GM19452 (cell line): ENCODE measurements around the gene DKKL1.
A peak's percentile ranks its signal among the peaks of the same experiment; 100 is the strongest.
"Not testable (repeated sequence)": the region's sequence is repeated elsewhere in the genome, so short reads cannot be mapped to it uniquely, and the experiment has no call there.

Source experiments
- ATAC-seq: cut with Tn5 transposase; IDR thresholded peaks from one replicate; pipeline ENCODE4 v1.9.1; 2021; ENCODE audit not compliant: unreplicated experiment

The DKKL1 gene

DNA sequence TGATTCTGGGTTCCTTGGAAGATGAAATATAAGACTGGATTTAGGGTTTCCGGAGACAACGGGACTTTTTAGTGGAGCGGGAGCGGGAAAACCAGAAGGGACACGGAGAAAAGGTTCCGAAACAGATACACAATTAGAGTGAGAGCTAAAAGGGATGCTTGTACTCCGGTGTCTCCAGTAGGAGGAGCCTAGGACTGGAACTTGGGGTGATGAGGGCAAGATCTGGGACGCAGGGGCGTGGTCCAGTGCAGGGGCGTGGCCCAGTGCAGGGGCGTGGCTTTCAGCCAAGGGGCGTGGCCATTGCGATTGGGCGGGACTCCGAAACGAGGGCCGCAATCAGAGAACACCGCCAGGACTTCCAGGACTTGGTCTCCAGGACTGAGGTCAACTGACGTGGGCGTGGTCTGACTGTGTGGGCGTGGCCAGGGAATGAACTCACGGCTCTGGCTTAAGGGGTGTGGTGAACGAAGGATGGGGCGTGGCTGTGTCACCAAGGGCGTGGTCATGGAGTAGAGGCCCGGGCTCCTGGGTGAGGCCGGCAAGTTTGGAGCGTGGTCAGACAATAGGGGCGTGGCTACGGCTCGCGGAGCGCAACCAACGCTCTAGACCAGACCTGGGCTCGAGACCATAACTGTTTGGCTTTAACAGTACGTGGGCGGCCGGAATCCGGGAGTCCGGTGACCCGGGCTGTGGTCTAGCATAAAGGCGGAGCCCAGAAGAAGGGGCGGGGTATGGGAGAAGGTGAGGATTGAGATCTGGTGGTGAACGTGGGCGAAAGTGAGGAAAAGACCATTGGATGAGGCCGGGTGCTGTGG is at the start of gene DKKL1:
TSS of gene DKKL1 (plus strand) at position 610 of the 815 bp plus-strand sequence. CDS start at position 732, 122 bp downstream.
- no peak for ATAC-seq

DNA sequence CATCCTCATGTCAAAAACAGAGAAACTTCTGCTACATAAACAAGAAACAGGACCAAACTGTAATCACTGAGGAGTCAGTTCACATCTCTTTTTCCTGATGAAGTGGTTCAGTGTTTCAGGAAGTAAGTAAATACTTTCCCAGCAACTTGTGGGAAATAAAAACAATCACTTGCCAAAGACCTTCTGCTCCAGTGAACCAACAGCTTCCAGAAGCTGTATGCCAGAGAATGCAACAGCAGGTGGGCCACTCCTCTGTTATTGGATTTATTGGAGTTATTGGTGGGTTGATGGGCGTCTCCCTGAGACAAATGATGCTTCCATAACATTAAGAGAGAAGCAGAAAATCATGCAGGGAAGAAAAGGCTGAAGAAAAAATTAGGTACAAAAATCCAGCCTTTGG is 48.6 kb upstream of the DKKL1 start:
- no peak for ATAC-seq

DNA sequence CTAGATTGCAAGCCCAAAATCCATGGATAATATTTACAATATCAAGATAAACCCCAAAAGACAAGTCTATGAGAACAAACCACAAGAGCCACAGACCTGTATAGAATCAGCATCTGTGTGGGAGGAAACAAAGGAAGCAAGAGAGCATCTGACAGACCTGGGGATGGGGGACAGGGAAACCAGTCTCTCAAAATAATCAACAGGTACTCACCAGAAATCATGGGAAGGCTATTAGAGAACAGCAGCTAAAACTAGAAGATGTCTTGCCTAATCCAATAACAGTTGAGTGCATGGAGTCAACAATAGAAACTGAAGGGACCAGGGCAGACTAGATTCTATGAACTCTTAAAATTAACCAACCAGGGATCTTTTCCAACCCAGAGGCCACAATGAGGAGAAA is 47.4 kb upstream of the DKKL1 start:
- ATAC-seq, result no peak

DNA sequence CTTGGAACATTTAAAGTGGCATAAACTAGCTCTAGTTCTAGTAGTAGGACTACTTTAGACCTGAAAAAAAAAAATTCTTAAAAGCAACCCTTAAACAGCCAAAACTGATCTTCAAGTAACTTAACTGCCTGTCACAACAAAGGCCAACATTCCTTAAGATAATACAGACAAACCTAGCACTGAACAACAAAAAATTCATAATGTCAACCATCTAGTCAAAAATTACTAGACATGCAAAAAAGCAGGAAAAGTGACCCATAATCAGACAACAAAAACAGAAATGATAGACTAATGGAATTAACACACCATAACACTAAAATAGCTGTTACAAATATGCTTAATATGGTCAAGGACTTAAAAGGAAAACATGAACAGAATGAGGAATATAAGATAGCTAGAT is 45.4 kb upstream of the DKKL1 start:
- no peak for ATAC-seq

DNA sequence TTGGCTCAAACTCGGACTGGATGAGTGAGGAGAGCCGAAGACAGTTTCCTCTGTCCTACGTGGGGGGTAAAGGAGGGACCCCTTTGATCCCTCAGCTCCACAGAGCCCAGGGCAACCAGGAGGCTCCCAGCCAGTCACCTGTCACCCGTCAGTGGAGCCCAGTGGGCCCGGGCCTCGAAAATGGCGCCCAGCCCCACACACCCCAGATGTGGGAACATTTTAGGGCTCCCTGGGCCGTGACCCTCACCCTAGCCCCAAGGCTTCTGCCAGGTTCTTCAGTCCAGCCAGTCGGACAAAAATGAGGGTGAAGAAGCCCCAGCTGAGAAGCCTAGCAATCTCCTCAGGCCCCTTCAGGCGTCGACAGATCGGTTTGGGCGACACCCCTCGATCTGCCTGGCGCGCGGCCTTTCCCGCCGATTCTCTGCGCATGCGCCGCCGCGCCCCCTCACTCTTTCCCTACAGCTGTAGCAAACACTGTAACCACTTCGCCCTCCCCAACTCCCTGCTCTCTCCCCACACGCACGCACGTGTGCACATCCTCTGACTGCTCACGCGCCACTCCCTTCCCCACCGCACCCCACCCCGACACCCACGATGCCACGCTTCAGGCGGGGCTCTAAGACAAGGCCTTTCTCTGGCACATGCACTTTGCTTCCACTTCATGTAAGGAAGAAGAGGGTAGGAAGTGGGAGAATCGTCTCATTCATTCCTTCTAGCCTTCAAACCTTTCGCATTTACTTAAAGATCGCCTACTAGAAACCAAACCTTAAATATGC is 38.7 kb upstream of the DKKL1 start, which contains the start of gene SLC6A16:
TSS of gene SLC6A16 (minus strand) at position 391 of the 776 bp plus-strand sequence. CDS start 13,844 bp downstream, outside the sequence.
- no peak for ATAC-seq

DNA sequence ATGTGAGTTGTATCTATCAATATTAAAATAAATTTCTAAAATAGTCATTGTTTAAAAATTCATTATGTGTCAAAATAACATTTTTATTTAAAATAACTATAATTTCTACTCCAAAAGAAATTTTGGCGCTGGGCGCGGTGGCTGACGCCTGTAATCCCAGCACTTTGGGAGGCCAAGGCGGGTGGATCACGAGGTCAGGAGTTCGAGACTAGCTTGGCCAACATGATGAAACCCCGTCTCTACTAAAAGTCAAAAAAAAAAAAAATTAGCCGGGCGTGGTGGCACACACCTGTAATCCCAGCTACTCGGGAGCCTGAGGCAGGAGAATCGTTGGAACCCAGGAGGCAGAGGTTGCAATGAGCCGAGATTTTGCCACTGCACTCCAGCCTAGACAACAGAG is 37.9 kb upstream of the DKKL1 start:
- not testable (repeated sequence) for ATAC-seq

DNA sequence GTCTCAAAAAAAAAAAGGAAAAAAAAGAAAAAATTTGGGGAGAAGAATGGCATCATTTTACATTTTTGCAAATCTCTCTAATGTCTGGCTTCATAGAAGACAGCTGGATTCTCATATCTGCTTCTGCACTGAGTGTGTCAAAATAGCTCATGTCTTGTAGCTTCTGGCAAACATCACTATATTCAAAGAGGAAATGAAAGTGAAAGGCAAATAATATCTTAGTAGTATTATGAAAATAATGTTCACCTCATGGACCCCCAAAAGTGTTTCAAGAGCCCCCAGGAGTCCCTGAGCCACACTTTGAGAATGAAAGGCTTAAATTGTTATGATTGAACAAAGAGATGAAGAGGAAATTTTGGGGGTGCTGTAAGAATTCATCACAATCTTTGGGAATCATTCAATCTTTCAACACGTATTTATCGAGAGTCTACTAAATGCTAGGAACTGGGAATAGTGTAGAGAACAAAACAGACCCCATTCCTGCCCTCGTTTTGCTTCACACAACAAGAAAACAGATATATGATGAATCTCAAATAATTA is 37.4 kb upstream of the DKKL1 start:
- ATAC-seq, result no peak

DNA sequence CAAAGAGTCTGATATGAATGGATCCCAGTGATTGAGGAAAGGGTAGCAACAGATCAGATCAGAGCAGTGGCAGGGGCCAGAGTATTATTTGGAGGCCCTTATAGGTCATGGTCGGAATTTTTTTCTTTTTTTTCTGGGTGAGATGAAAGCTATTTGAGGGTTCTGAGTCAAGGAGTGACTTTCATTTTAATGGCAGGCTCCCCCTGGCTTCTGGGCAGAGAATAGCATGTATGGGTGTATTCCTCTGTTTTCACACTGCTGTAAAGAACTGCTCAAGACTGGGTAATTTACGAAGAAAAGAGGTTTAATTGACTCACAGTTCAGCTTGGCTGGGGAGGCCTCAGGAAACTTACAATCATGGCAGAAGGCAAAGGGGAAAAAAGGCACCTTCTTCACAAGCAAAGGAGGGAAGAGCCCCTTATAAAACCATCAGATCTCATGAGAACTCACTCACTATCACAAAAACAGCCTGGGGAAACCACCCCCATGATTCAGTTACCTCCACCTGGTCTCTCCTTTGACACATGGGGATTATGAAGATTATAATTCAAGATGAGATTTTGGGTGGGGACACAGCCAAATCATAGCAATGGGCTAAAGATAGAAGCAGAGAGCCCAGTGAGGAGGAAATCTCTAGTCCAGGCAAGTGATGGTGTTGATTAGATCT is 35.7 kb upstream of the DKKL1 start:
- no peak for ATAC-seq

DNA sequence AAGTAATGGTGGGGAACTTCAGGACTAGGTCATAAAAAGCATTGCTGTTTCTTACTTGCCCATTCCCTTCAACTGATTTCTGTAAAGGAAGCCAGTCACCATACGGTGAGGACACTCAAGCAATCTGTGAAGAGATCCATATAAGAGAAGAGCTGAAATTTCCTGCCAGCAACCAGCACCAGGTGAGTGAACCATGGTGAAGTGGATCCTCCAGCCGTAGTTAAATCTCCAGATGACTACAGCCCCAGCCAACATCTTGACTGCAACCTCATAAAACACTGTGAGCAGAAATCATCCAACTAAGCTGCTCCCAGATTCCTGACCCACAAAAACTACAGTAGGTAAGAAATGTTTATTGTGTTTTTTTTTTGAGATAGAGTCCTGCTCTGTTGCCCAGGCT is 34.9 kb upstream of the DKKL1 start:
- ATAC-seq, result no peak

DNA sequence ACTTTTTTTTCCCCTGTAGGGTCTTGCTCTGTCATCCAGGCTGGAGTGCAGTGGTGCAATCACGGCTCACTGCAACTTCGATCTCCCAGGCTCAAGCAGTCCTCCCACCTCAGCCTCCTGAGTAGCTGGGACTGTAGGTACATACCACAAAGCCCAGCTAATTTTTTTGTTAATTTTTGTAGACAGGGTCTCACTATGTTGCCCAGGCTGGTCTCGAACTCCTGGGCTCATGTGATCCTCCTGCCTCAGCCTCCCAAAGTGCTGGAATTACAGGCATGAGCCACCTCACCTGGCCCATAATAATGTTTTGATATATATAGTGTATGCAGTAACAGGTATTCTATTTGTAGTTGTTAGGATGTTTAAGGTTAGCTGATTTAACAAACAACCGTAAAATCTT is 32.5 kb upstream of the DKKL1 start:
- not testable (repeated sequence) for ATAC-seq

DNA sequence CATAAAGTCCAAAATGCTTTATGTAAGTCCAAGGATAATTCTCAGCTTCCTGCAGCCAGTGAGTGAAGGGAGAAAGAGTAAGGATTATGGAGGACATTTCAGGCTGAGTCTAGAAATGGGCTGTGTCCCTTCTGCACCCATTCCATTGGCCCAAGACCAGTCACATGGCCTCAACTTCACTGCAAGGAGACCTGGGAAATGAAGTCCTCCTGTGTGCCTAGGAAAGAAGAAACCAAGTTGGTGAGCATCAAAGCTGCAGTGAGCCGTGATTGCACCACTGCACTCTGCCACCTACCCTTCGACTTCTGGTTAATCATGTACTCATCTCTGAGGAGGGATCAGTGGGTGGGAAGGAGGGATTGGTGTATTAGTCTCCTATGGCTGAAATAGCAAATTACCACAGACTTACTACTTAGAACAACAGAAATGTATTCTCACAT is 32.0 kb upstream of the DKKL1 start:
- ATAC-seq, result peak; percentile 42

DNA sequence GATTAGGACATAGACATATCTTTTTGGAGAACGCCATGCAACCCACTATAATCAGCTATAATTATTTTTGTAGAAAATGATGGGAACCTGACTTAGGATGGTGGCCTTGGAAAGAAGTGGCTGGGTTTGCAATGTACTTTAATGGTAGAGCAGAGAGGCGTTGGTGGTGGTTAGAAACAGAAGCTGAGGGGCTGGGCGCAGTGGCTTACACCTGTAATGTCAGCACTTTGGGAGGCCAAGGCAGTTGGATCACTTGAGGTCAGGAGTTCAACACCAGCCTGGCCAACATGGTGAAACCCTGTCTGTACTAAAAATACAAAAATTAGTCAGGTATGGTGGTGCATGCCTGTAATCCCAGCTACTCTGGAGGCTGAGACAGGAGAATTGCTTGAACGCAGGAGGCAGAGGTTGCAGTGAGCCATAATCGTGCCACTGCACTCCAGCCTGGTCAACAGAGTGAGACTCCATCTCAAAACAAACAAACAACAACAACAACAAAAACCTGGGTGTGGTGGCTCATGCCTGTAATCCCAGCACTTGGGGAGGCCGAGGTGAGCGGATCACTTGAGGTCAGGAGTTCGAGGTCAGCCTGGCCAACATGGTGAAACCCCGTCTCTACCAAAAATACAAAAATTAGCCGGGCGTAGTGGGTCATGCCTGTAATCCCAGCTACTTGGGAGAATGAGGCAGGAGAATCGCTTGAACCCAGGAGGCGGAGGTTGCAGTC is 30.8 kb upstream of the DKKL1 start:
- not testable (repeated sequence) for ATAC-seq

DNA sequence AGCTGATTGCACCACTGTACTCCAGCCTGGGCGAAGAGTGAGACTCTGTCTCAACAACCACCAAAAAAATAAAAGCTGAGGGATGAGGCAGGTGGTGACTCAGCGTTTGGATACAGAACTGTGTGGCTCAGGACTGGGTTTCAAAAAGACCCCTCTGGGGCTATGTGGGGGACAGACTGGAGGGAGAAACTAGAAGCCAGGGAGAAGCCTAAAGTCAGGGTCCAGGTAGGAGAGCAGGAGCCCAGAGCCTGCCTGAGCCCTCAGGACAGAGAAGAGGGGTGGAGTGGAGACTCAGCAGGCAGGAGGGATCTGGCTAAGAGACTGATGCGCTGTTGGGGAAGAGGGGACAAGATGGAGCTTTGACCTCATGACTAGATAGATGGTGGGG is 30.3 kb upstream of the DKKL1 start:
- ATAC-seq, result no peak

DNA sequence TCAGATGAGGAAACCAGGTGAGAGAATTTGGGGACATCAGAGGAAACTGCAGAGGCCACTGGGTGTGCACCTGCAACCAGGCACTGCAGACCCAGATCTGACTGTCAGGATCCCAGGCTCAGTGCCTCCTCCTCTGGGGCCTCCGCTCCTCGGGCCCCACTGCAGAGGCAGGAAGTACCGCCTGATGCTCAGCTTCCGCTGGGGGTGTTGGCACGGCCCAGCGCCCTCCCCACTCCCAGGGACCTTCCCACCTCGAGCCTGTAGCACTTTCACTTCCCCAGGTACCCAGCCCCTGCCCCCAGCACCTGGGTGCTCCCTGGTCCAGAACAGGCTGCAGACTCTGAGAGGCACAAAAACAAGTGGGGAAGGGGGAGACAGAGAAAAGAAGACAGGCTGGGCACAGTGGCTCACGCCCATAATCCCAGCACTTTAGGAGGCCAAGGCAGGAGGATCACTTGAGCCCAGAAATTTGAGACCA is 29.8 kb upstream of the DKKL1 start:
- ATAC-seq, result peak; percentile 45

DNA sequence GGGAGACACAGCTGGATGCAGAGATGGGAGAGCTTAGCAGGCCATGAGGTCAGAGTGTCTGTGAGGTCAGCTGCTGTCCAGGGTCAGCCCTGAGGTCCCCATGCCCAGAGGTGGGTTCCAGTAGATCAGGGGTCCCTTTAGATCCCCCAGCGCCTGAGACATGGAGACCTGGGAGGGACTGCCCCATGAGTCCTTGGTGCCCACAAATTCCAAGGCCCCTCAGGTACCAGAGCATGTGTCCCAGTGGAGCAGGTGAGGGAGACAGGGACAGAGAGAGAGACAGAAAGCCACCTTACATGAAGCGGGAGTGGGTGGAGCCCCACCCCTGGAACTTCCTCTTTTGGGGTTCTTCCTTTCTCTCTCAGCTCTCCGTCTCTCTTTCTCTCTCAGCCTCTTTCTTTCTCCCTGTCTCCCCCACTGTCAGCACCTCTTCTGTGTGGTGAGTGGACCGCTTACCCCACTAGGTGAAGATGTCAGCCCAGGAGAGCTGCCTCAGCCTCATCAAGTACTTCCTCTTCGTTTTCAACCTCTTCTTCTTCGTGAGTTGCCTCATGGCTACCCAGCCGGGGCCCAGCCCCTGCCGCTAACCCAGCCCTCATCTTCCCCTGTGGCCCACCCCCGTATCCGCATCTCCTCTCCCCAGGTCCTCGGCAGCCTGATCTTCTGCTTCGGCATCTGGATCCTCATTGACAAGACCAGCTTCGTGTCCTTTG is 28.4 kb upstream of the DKKL1 start, which contains the start of gene CD37:
TSS of gene CD37 (plus strand) at position 336 of the 713 bp plus-strand sequence. CDS start at position 471, 135 bp downstream.
- no peak for ATAC-seq

DNA sequence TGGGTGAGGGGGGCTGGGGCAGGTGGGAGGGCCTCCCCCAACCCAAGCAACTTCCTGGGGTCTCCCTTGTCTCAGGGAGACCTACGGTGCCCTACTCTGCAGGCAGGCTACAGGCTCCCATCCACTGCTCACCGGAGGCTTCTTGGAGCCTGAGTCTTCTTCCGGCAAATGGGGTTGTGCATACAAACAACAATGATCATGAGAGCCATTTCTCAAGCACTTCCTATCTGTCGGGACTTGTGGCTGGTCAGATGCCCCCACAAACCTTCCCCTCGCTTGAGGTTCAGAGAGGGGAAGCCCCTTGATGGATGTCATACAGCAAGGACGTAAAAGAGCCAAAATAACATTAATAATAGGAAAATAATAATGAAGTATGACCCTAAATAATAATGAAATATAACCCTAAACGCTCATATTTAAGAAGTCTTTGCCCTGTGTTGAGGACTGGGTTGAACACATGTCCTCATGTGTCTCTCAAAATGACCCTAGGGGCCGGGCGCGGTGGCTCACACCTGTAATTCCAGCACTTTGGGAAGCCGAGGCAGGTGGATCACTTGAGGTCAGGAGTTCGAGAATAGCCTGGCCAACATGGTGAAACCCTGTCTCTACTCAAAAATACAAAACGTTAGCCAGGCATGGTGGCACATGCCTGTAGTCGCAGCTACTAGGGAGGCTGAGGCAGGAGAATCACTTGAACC is 27.7 kb upstream of the DKKL1 start:
- no peak for ATAC-seq

DNA sequence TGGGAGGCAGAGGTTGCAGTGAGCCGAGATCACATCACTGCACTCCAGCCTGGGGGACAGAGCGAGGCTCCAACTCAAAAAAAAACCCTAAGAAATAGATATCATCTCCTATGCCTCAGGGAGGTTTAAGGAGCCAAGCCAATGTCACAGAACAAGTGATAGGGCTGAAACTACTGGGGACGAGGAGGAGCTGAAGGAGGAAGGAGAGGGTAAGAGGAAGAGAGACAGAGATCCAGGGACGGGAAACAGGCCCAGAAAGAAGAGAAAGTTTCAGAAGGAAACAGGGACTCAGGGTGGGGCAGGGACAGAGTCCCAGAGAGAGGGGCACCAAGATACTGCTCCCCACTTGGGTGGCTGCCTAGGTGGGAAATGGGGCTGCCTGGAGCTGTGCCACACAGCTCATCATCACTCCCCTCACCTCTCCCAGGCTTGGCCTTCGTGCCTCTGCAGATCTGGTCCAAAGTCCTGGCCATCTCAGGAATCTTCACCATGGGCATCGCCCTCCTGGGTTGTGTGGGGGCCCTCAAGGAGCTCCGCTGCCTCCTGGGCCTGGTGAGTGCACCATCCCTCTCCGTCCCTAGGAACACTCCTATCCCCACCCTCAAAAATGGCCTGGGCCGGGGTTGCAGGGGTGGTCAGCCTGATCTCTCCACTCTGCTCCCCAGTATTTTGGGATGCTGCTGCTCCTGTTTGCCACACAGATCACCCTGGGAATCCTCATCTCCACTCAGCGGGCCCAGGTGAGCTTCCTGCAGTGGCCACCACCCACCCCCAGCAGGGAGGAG is 27.0 kb upstream of the DKKL1 start:
- ATAC-seq, result no peak
